H1 (cell line): ENCODE results near the gene BRD9. TPM values are rescaled to one million over a fixed set of nuclear protein-coding genes. Genes with fewer than 3 reads are reported as not detected.

ENCODE experiments used
- CTCF ChIA-PET: fragments of 300-600 bp; sonication (Branson Sonifier 250); formaldehyde crosslinking; loops from one replicate; lab custom pipeline; 2021; ENCODE audit not compliant: partially characterized antibody; lab: Charles Lee
- POLR2A ChIA-PET: fragments of 300-600 bp; sonication (Branson Sonifier 250); formaldehyde crosslinking; loops from one replicate; lab custom pipeline; 2021; ENCODE audit warnings: inconsistent platforms; ENCODE audit not compliant: partially characterized antibody; lab: Charles Lee
- DNase-seq, 2 experiments: peaks; one replicate each; pipeline versions ENCODE4 v3.0.0 to v3.0.0-alpha.2; 2010 to 2022; ENCODE audit warnings: low spot score in 2 of 2, low read depth in 1 of 2, mixed read lengths in 1 of 2
- FAIRE-seq: peaks from 2 replicates; lab custom pipeline; 2011; peaks lifted over from hg19 to GRCh38; lab: Jason Lieb, UNC
- H2AFZ ChIP-seq: 2 replicates; pipeline ENCODE4 v1.8.1; 2012; ENCODE audit warnings: low read length, inconsistent platforms
- H2AK5ac ChIP-seq: 2 replicates; pipeline ENCODE4 v1.6.1; 2013; ENCODE audit warnings: low read depth, low read length
- H2BK120ac ChIP-seq: replicated peaks from 2 replicates; pipeline ENCODE3; 2013; ENCODE audit warnings: low read depth, low read length, inconsistent platforms
- H2BK12ac ChIP-seq: 2 replicates; pipeline ENCODE4 v1.6.1; 2013; ENCODE audit warnings: low read depth, low read length
- H2BK15ac ChIP-seq: 2 replicates; pipeline ENCODE4 v1.6.1; 2013; ENCODE audit warnings: low read length
- H2BK20ac ChIP-seq: 2 replicates; pipeline ENCODE4 v1.6.1; 2013; ENCODE audit warnings: low read length
- H2BK5ac ChIP-seq: 2 replicates; pipeline ENCODE4 v1.6.1; 2013; ENCODE audit warnings: low read depth, low read length
- H3K14ac ChIP-seq: 2 replicates; pipeline ENCODE4 v1.6.1; 2013; ENCODE audit warnings: inconsistent platforms; ENCODE audit not compliant: insufficient read length
- H3K18ac ChIP-seq: 2 replicates; pipeline ENCODE4 v1.6.1; 2013; ENCODE audit warnings: low read length; ENCODE audit errors: extremely low read depth
- H3K23ac ChIP-seq: 2 replicates; pipeline ENCODE4 v1.6.1; 2013; ENCODE audit warnings: inconsistent platforms; ENCODE audit not compliant: insufficient read length
- H3K23me2 ChIP-seq: 2 replicates; pipeline ENCODE4 v1.6.1; 2013; ENCODE audit warnings: low read depth, low read length
- H3K27ac ChIP-seq: 2 replicates; pipeline ENCODE4 v1.6.1; 2011; ENCODE audit warnings: low read depth, low read length, inconsistent platforms
- H3K27me3 ChIP-seq, 4 experiments: replicated peaks in 1 of 4; 1 replicate in 1 of 4; 2 replicates in 3 of 4; pipeline versions ENCODE4 v1.6.1 to v1.8.1; 2011 to 2013; ENCODE audit warnings: low read length in 3 of 4, mild to moderate bottlenecking in 3 of 4, inconsistent platforms in 2 of 4, mixed read lengths in 2 of 4, moderate library complexity in 1 of 4; ENCODE audit not compliant: control insufficient read depth in 3 of 4, insufficient read depth in 3 of 4; ENCODE audit errors: extremely low read depth in 1 of 4
- H3K36me3 ChIP-seq, 4 experiments: 2 replicates each; pipeline versions ENCODE4 v1.6.1 to v1.8.1; 2011 to 2013; ENCODE audit warnings: mild to moderate bottlenecking in 4 of 4, low read length in 3 of 4, moderate library complexity in 2 of 4, control low read depth in 1 of 4, inconsistent platforms in 1 of 4; ENCODE audit not compliant: insufficient read depth in 4 of 4, control insufficient read depth in 2 of 4
- H3K4ac ChIP-seq: replicated peaks from 2 replicates; pipeline ENCODE3; 2013; ENCODE audit warnings: low read length, low read depth, mixed read lengths, inconsistent platforms; ENCODE audit not compliant: insufficient read length
- H3K4me1 ChIP-seq, 4 experiments: replicated peaks in 1 of 4; 1 replicate in 1 of 4; 2 replicates in 3 of 4; pipeline versions ENCODE4 v1.6.1 to v1.8.1; 2011 to 2013; ENCODE audit warnings: low read length in 3 of 4, inconsistent platforms in 2 of 4, mixed read lengths in 1 of 4; ENCODE audit not compliant: insufficient read depth in 4 of 4, control insufficient read depth in 3 of 4
- H3K4me2 ChIP-seq, 2 experiments: 2 replicates each; pipeline versions ENCODE4 v1.6.1 to v1.8.1; 2011 to 2013; ENCODE audit warnings: low read depth in 2 of 2, low read length in 2 of 2, control low read depth in 1 of 2, inconsistent platforms in 1 of 2, mild to moderate bottlenecking in 1 of 2; ENCODE audit not compliant: insufficient read depth in 1 of 2
- H3K4me3 ChIP-seq, 4 experiments: fragments of 200-600, 300-600 bp in 1 of 4; sonication (generic), shearing (Covaris generic), sonication (Bioruptor Twin) in 1 of 4; 2 replicates each; pipeline versions ENCODE4 v1.5.1 to v1.8.1; 2011 to 2016; ENCODE audit warnings: low read length in 4 of 4, low read depth in 3 of 4, control low read depth in 2 of 4, inconsistent platforms in 2 of 4, mild to moderate bottlenecking in 2 of 4, mixed read lengths in 1 of 4, moderate library complexity in 1 of 4; ENCODE audit not compliant: insufficient read depth in 2 of 4; ENCODE audit errors: extremely low read depth in 1 of 4
- H3K56ac ChIP-seq: replicated peaks from 2 replicates; pipeline ENCODE3; 2013; ENCODE audit warnings: low read depth, mild to moderate bottlenecking, mixed read lengths, low read length, inconsistent platforms; ENCODE audit not compliant: insufficient read length
- H3K79me1 ChIP-seq: 2 replicates; pipeline ENCODE4 v1.6.1; 2013; ENCODE audit warnings: low read depth, low read length, control low read depth
- H3K79me2 ChIP-seq, 2 experiments: 2 replicates each; pipeline versions ENCODE4 v1.6.1 to v1.8.1; 2012 to 2013; ENCODE audit warnings: low read length in 2 of 2, mild to moderate bottlenecking in 2 of 2, inconsistent platforms in 1 of 2; ENCODE audit not compliant: insufficient read depth in 2 of 2, control insufficient read depth in 1 of 2
- H3K9ac ChIP-seq, 4 experiments: replicated peaks in 1 of 4; 1 replicate in 1 of 4; 2 replicates in 3 of 4; pipeline versions ENCODE4 v1.6.1 to v1.8.1; 2011 to 2013; ENCODE audit warnings: low read depth in 3 of 4, low read length in 3 of 4, control low read depth in 2 of 4, mild to moderate bottlenecking in 2 of 4, moderate library complexity in 2 of 4, inconsistent platforms in 1 of 4; ENCODE audit errors: extremely low read depth in 1 of 4
- H3K9me3 ChIP-seq, 2 experiments: 2 replicates each; pipeline versions ENCODE4 v1.6.1 to v1.8.1; 2012 to 2013; ENCODE audit warnings: mild to moderate bottlenecking in 2 of 2, moderate library complexity in 2 of 2, control low read depth in 1 of 2, inconsistent platforms in 1 of 2, low read depth in 1 of 2, low read length in 1 of 2, mixed read lengths in 1 of 2; ENCODE audit not compliant: insufficient read depth in 2 of 2
- H4K20me1 ChIP-seq, 2 experiments: replicated peaks in 1 of 2; 2 replicates each; pipeline versions ENCODE3 to v1.8.1; 2011 to 2013; ENCODE audit warnings: inconsistent platforms in 2 of 2, low read length in 2 of 2, mild to moderate bottlenecking in 1 of 2; ENCODE audit not compliant: insufficient read depth in 2 of 2, control insufficient read depth in 1 of 2
- H4K5ac ChIP-seq: 2 replicates; pipeline ENCODE4 v1.6.1; 2013; ENCODE audit warnings: low read length, low read depth, mixed read lengths, inconsistent platforms; ENCODE audit not compliant: insufficient read length
- H4K8ac ChIP-seq: 2 replicates; pipeline ENCODE4 v1.8.0; 2013; ENCODE audit warnings: mild to moderate bottlenecking, moderate library complexity, low read length, inconsistent platforms; ENCODE audit not compliant: insufficient read depth; ENCODE audit errors: extremely low read depth
- H4K91ac ChIP-seq: replicated peaks from 2 replicates; pipeline ENCODE3; 2013; ENCODE audit warnings: low read length, mixed read lengths, inconsistent platforms; ENCODE audit not compliant: insufficient read length
- CBX5 ChIP-seq: fragments of 300-800, 300-1000 bp; sonication (generic); IDR thresholded peaks from 2 replicates; pipeline ENCODE4 v1.7.1; 2016; ENCODE audit warnings: antibody characterized with exemption, low read length, low read depth
- CEBPB ChIP-seq: IDR thresholded peaks from 2 replicates; pipeline ENCODE4 v1.6.1; 2012; ENCODE audit warnings: low read depth, low read length
- EGR1 ChIP-seq: IDR thresholded peaks from 2 replicates; pipeline ENCODE4 v1.6.1; 2011; ENCODE audit warnings: low read depth, low read length, borderline replicate concordance
- EZH2 ChIP-seq: fragments of 200-600 bp; sonication (generic); IDR thresholded peaks from 2 replicates; pipeline ENCODE4 v1.7.1; 2012; ENCODE audit warnings: low read depth, mild to moderate bottlenecking, moderate library complexity, low read length, inconsistent platforms; ENCODE audit not compliant: severe bottlenecking
- KDM1A ChIP-seq: fragments of 200-600, 300-600 bp; sonication (generic); IDR thresholded peaks from 2 replicates; pipeline ENCODE4 v1.7.1; 2016; ENCODE audit warnings: mild to moderate bottlenecking, low read length, borderline replicate concordance
- NANOG ChIP-seq: IDR thresholded peaks from 2 replicates; pipeline ENCODE4 v1.6.1; 2011; ENCODE audit warnings: low read length, low read depth, mild to moderate bottlenecking, inconsistent platforms; ENCODE audit not compliant: insufficient read depth, poor library complexity, severe bottlenecking
- RBBP5 ChIP-seq: IDR thresholded peaks from 2 replicates; pipeline ENCODE4 v1.7.1; 2012; ENCODE audit warnings: low read depth, mild to moderate bottlenecking, inconsistent platforms, low read length, moderate library complexity, borderline replicate concordance
- SIN3A ChIP-seq, 2 experiments: IDR thresholded peaks in 1 of 2; conservative IDR thresholded peaks in 1 of 2; 2 replicates each; pipeline ENCODE4 v1.6.1; 2011 to 2012; ENCODE audit warnings: low read length in 2 of 2, improper control_type of control experiment in 1 of 2, low read depth in 1 of 2, mild to moderate bottlenecking in 1 of 2
- SIX5 ChIP-seq: IDR thresholded peaks from 2 replicates; pipeline ENCODE4 v1.6.1; 2011; ENCODE audit warnings: mild to moderate bottlenecking, low read depth, low read length
- TBP ChIP-seq: IDR thresholded peaks from 2 replicates; pipeline ENCODE4 v1.6.1; 2011; ENCODE audit warnings: low read depth, low read length, improper control_type of control experiment
- YY1 ChIP-seq: IDR thresholded peaks from 2 replicates; pipeline ENCODE4 v1.6.1; 2011; ENCODE audit warnings: low read depth, mild to moderate bottlenecking, low read length
- WGBS, 2 experiments: shearing (Covaris generic) in 1 of 2; methylation state at CpG; one replicate each; pipeline versions ENCODE4 v1.1.6 to v1.1.7; 2013 to 2015; ENCODE audit warnings: low lambda C conversion rate in 2 of 2, mixed read lengths in 2 of 2, inconsistent platforms in 1 of 2, low coverage in 1 of 2, missing lambda C conversion rate in 1 of 2; ENCODE audit not compliant: insufficient replicate concordance in 2 of 2, insufficient coverage in 1 of 2, insufficient read length in 1 of 2; ENCODE audit errors: extremely low coverage in 1 of 2, missing lambda C conversion rate in 1 of 2; 5-methylcytosine and 5-hydroxymethylcytosine counted together
- polyA plus RNA-seq, 7 experiments: library from polyadenylated mRNA; depleted of rRNA in 3 of 7; stranded (reverse) in 5 of 7; unstranded in 2 of 7; fragments of >200 nt in 5 of 7; fragments of 200-250 nt in 2 of 7; gene quantifications; 1 replicate in 5 of 7; 2 replicates in 1 of 7; 4 replicates in 1 of 7; pipeline versions ENCODE4 v1.2.1 to v1.2.3, GENCODE V29; 2011 to 2013; ENCODE audit warnings: missing spikeins in 2 of 7, mixed read lengths in 2 of 7
- total RNA-seq: library from RNA; stranded (reverse); fragmentation: NEBNext Ultra II Directional; extraction: Animal tissue kit (Norgen Biotek cat#: 25700); gene quantifications from 2 replicates; pipeline ENCODE4 v1.2.1, GENCODE V29; 2021
- TF ChIP-seq, protein P1 (sequence below): IDR thresholded peaks from 2 replicates; pipeline ENCODE4 v1.6.1; 2011; ENCODE audit warnings: low read length, improper control_type of control experiment

Gene BRD9
- total and polyA plus RNA-seq, 2 of the 8 experiments (the other 6 are each of a cell fraction or from before 2014, with no cell fraction given), result 9.3 to 49.4 TPM

DNA sequence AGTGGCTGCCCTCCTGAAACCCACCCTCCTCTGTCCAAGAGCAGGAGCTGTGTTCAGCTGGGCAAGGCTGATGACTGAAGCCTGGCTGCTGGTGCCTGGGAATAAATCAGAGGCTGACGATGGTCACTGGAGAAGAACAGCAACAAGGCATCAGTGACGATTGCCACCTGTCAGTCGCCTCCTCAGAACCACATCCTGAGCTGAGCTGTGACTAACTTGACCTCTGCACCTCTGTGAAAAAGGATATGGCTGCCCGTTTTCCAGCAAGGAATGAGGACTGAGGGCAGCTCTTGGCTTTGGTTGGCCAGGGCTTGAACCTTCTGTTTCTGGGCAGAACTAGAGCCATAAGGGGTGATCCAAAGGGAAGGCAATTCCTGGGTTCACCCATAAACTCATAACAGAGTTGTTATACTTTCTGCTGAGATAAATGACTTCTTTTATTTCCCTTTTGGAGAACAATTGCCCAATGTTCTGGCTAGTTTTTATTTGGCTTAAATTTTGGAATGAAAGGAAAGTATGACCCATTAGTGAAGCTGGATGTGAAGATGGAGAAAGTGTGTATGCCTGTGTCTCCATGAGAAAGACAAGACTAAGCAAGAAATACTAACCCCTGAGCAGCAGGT lies 40.1 kb upstream of the BRD9 start:
- H2BK5ac ChIP-seq, result no peak overlapping the region
- WGBS, 2 experiments, result 74% methylated on average over 4 of the region's 4 CpGs; no CpG with 5 or more reads in 1 of the 2 experiments
- H4K91ac ChIP-seq, result no peak overlapping the region
- ChIA-PET CTCF (interaction anchor here (0.5 to 4.9 kb wide), 9 partner anchors 9 to 270 kb away, joined by 3 to 20 read pairs (median 10); partner anchors contain the start of gene NKD2), POLR2A (interaction anchor here (1.7 kb wide), 1 partner anchor 14 kb away, joined by 8 read pairs; no protein-coding TSS in a partner anchor)
- no peak overlapping the region for H2BK20ac ChIP-seq
- no peak overlapping the region for H3K4me3 ChIP-seq
- TF ChIP-seq SIN3A (conservative IDR thresholded peaks at IDR 0.05 in 1 of 2, IDR thresholded peaks at IDR 0.05 in 1 of 2; ENCODE audit: low read depth in 1 of 2, low read length in 2 of 2) (no peak), CEBPB (no peak), RBBP5 (no peak), EGR1 (no peak), YY1 (no peak), NANOG (no peak), CBX5 (no peak), SIX5 (no peak), EZH2 (no peak), KDM1A (no peak), TBP (no peak)
- TF ChIP-seq, protein P1, sequence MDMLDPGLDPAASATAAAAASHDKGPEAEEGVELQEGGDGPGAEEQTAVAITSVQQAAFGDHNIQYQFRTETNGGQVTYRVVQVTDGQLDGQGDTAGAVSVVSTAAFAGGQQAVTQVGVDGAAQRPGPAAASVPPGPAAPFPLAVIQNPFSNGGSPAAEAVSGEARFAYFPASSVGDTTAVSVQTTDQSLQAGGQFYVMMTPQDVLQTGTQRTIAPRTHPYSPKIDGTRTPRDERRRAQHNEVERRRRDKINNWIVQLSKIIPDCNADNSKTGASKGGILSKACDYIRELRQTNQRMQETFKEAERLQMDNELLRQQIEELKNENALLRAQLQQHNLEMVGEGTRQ, result no peak
- no peak overlapping the region for H2BK12ac ChIP-seq
- H3K27ac ChIP-seq, result no peak overlapping the region
- H3K79me1 ChIP-seq, result no peaks in the 10 kb centered on the region
- no peaks in the 10 kb centered on the region for H3K9me3 ChIP-seq
- no peak overlapping the region for H3K23ac ChIP-seq
- no peak overlapping the region for H3K56ac ChIP-seq
- H3K4ac ChIP-seq, result no peak overlapping the region
- FAIRE-seq (no peak), DNase-seq (no peak)
- no peak overlapping the region for H3K9ac ChIP-seq
- H2AK5ac ChIP-seq, result no peak overlapping the region
- no peak overlapping the region for H4K8ac ChIP-seq
- H3K4me1 ChIP-seq, result no peaks in the 10 kb centered on the region
- no peak overlapping the region for H2AFZ ChIP-seq
- no peak overlapping the region for H3K4me2 ChIP-seq
- no peak overlapping the region for H2BK15ac ChIP-seq
- H3K14ac ChIP-seq, result no peak overlapping the region
- H3K79me2 ChIP-seq, result no peaks in the 10 kb centered on the region
- H3K23me2 ChIP-seq, result no peaks in the 10 kb centered on the region
- no peaks in the 10 kb centered on the region for H3K27me3 ChIP-seq
- no peaks in the 10 kb centered on the region for H3K36me3 ChIP-seq
- no peaks in the 10 kb centered on the region for H4K20me1 ChIP-seq
- H4K5ac ChIP-seq, result no peak overlapping the region
- no peak overlapping the region for H2BK120ac ChIP-seq
- H3K18ac ChIP-seq, result no peak overlapping the region
